HG03066 (cell line): ENCODE results near the gene AURKAIP1.

ENCODE experiments used
- ATAC-seq: cut with Tn5 transposase; IDR thresholded peaks from one replicate; pipeline ENCODE4 v1.9.1; 2021; ENCODE audit warnings: low read depth; ENCODE audit not compliant: unreplicated experiment

The AURKAIP1 gene

GRCh38 chr1:1364266-1364665 is 10.7 kb downstream of the AURKAIP1 start:
- no peak for ATAC-seq

GRCh38 chr1:1361982-1362423 is 13.0 kb downstream of the AURKAIP1 start:
- no peak for ATAC-seq

- no peak for ATAC-seq
These were observed 13.6 kb downstream of the AURKAIP1 start for GRCh38 chr1:1361233-1361981.

- no peak for ATAC-seq
These were observed 14.4 kb downstream of the AURKAIP1 start for GRCh38 chr1:1360506-1361169.

GRCh38 chr1:1359664-1360468 is 15.1 kb downstream of the AURKAIP1 start:
- ATAC-seq = no peak

GRCh38 chr1:1359308-1359663 is 15.7 kb downstream of the AURKAIP1 start:
- ATAC-seq = no peak

- ATAC-seq = no peak
These were observed 16.4 kb downstream of the AURKAIP1 start, which contains the start of gene MXRA8 for GRCh38 chr1:1358433-1359271. Gene MXRA8 (minus strand): TSS chr1:1358555. CDS start chr1:1358504, 51 bp downstream.

- ATAC-seq = no peak
These were observed 17.1 kb downstream of the AURKAIP1 start for GRCh38 chr1:1357871-1358432.

- ATAC-seq = no peak
These were observed 18.1 kb downstream of the AURKAIP1 start for GRCh38 chr1:1356796-1357401.

- ATAC-seq = no peak
These were observed 18.7 kb downstream of the AURKAIP1 start for GRCh38 chr1:1356166-1356795.

GRCh38 chr1:1355416-1355815 is 19.6 kb downstream of the AURKAIP1 start:
- no peak for ATAC-seq

GRCh38 chr1:1354271-1355247 is 20.4 kb downstream of the AURKAIP1 start:
- no peak for ATAC-seq

- no peak for ATAC-seq
These were observed 21.4 kb downstream of the AURKAIP1 start for GRCh38 chr1:1353389-1354151.

GRCh38 chr1:1352786-1353388 is 22.1 kb downstream of the AURKAIP1 start:
- ATAC-seq = no peak

GRCh38 chr1:1351511-1352427 is 23.2 kb downstream of the AURKAIP1 start:
- ATAC-seq = no peak
